D721Med (cell line): ENCODE measurements around the gene RNF220.

Experiments
- DNase-seq: peaks from one replicate; pipeline ENCODE4 v3.0.0; 2011; ENCODE audit warnings: low spot score; ENCODE audit not compliant: insufficient read length
- FAIRE-seq: peaks from 2 replicates; lab custom pipeline; 2011; peaks lifted over from hg19 to GRCh38; lab: Jason Lieb, UNC
- CTCF ChIP-seq: IDR thresholded peaks from 2 replicates; pipeline ENCODE4 v1.5.1; 2012; ENCODE audit warnings: mild to moderate bottlenecking, control low read depth; ENCODE audit not compliant: insufficient read depth; ENCODE audit errors: missing control alignments

Gene RNF220

GRCh38 chr1:44672254-44672955 is 267.4 kb downstream of the RNF220 start:
- no peak for FAIRE-seq
- DNase-seq, result no peak
- no peak for TF ChIP-seq CTCF

GRCh38 chr1:44672961-44673674 is 268.1 kb downstream of the RNF220 start:
- no peak for TF ChIP-seq CTCF
- no peak for FAIRE-seq

GRCh38 chr1:44673675-44674112 is 268.6 kb downstream of the RNF220 start:
- FAIRE-seq (no peak), DNase-seq (no peak)
- TF ChIP-seq CTCF, result no peak

More at GRCh38 chr1:44672961-44673674, 268.1 kb downstream of the RNF220 start:
- no peak for DNase-seq

GRCh38 chr1:44674113-44675000 is 269.3 kb downstream of the RNF220 start, which contains the start of the genes ARMH1 and TMEM53:
ARMH1 (plus strand) TSS chr1:44674714; CDS start chr1:44689698, 14,984 bp downstream.
TMEM53 (minus strand) TSS chr1:44674481; CDS start chr1:44674391, 90 bp downstream.
- no peak for TF ChIP-seq CTCF
- DNase-seq (peak; percentile 79), FAIRE-seq (no peak)

- DNase-seq (no peak), FAIRE-seq (no peak)
- TF ChIP-seq CTCF, result no peak
These were observed 270.1 kb downstream of the RNF220 start for GRCh38 chr1:44675186-44675585.

GRCh38 chr1:44676484-44677200 is 271.6 kb downstream of the RNF220 start:
- no peak for DNase-seq
- no peak for TF ChIP-seq CTCF
- FAIRE-seq, result no peak
